ENCODE measurements around the gene AHNAK.

The AHNAK gene

GRCh38 chr11:62516736-62517371 lies 29.8 kb downstream of the AHNAK start:
- DNase-seq: no peak

- DNase-seq: no peak
Measured at GRCh38 chr11:62514151-62514550, 32.5 kb downstream of the AHNAK start.

GRCh38 chr11:62513626-62514025 lies 33.0 kb downstream of the AHNAK start:
- DNase-seq: no peak

GRCh38 chr11:62512961-62513360 lies 33.6 kb downstream of the AHNAK start:
- DNase-seq: no peak

GRCh38 chr11:62508336-62509058 lies 38.1 kb downstream of the AHNAK start:
- DNase-seq: peak; percentile 86 to 94 (median 93)

- no peak for DNase-seq
Measured at GRCh38 chr11:62507125-62507422, 39.5 kb downstream of the AHNAK start.

- DNase-seq: no peak
Measured at GRCh38 chr11:62506413-62507124, 40.0 kb downstream of the AHNAK start.

- DNase-seq: no peak
Measured at GRCh38 chr11:62505440-62506091, 41.0 kb downstream of the AHNAK start.

GRCh38 chr11:62505059-62505439 lies 41.6 kb downstream of the AHNAK start:
- no peak for DNase-seq

- DNase-seq: no peak
Measured at GRCh38 chr11:62504158-62504973, 42.2 kb downstream of the AHNAK start.

- DNase-seq: no peak
Measured at GRCh38 chr11:62502030-62502730, 44.4 kb downstream of the AHNAK start.

- no peak for DNase-seq
Measured at GRCh38 chr11:62501432-62501891, 45.1 kb downstream of the AHNAK start.

GRCh38 chr11:62500650-62501030 lies 46.0 kb downstream of the AHNAK start:
- no peak for DNase-seq

- DNase-seq: no peak
Measured at GRCh38 chr11:62499944-62500649, 46.5 kb downstream of the AHNAK start.

- DNase-seq: peak; percentile 63 to 81 (median 72)
Measured at GRCh38 chr11:62499311-62499943, 47.2 kb downstream of the AHNAK start.

- DNase-seq: no peak
Measured at GRCh38 chr11:62498492-62499286, 47.9 kb downstream of the AHNAK start.

GRCh38 chr11:62498031-62498430 lies 48.6 kb downstream of the AHNAK start:
- DNase-seq: no peak

GRCh38 chr11:62497132-62497801 lies 49.3 kb downstream of the AHNAK start:
- DNase-seq: peak; percentile 52 to 71 (median 66)

GRCh38 chr11:62496676-62497075 lies 49.9 kb downstream of the AHNAK start:
- DNase-seq: no peak

All from suppressor macrophage (primary cell).